GM21526 (cell line): ENCODE data around the gene ID3.

Source experiments
- ATAC-seq: cut with Tn5 transposase; IDR thresholded peaks from one replicate; pipeline ENCODE4 v1.9.1; 2021; ENCODE audit warnings: moderate library complexity; ENCODE audit not compliant: unreplicated experiment, low FRiP score

Gene ID3, protein sequence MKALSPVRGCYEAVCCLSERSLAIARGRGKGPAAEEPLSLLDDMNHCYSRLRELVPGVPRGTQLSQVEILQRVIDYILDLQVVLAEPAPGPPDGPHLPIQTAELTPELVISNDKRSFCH

DNA sequence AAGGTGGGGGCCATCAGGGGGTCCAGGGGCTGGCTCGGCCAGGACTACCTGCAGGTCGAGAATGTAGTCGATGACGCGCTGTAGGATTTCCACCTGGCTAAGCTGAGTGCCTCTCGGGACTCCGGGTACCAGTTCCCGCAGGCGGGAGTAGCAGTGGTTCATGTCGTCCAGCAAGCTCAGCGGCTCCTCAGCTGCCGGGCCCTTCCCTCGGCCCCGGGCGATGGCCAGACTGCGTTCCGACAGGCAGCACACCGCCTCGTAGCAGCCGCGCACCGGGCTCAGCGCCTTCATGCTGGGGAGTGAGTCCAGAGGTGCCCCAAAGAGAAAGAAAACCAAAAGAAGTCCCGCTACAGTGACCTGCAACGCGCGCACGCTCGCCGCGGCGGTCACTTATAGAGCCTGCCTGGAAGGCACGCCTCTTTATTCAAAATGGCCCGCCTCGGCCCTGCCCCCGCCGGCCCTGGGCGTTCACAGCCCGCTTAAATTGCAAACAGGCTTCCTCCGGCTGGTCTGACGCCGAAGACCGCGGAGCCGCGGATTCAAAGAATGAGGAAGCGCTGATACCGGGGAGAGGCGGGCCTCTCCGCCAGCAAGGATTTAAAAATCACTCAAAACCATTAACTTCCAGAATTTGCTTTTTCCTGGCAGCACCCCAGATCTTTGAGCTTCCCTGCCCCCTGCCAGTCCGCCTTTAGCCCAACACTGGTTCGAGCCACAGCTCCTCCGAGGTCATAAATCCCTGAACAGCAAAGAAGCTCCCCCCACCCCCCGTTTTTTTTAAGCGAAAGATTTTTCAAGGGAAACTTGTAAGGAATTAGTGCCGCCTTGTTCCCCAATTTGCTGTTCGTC, at the start of gene ID3:
Gene ID3, minus strand, starts transcription at position 366 of the 849 bp plus-strand sequence. Its CDS starts 75 bp downstream, at position 291.
- ATAC-seq: peak; percentile 55

DNA sequence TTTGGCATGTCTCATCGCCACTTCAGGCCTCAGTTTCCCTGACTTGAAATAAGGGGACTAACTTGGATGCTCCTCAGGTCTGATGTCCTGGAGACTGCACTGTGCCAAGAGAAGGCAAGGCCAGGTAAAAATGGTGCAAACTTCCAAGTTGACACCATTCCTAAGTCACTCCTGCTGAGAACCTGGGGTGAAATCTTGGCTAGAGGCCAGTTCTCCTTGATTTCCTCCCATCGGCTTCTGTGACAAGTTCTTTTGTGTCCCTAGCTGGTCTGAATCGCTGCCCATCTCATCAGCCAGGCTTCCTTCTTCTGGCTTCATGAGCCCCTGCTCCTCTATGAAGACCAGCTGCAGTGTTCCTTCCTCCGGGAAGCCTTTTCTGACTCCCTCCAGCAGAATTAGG, 48.6 kb upstream of the ID3 start:
- no peak for ATAC-seq

DNA sequence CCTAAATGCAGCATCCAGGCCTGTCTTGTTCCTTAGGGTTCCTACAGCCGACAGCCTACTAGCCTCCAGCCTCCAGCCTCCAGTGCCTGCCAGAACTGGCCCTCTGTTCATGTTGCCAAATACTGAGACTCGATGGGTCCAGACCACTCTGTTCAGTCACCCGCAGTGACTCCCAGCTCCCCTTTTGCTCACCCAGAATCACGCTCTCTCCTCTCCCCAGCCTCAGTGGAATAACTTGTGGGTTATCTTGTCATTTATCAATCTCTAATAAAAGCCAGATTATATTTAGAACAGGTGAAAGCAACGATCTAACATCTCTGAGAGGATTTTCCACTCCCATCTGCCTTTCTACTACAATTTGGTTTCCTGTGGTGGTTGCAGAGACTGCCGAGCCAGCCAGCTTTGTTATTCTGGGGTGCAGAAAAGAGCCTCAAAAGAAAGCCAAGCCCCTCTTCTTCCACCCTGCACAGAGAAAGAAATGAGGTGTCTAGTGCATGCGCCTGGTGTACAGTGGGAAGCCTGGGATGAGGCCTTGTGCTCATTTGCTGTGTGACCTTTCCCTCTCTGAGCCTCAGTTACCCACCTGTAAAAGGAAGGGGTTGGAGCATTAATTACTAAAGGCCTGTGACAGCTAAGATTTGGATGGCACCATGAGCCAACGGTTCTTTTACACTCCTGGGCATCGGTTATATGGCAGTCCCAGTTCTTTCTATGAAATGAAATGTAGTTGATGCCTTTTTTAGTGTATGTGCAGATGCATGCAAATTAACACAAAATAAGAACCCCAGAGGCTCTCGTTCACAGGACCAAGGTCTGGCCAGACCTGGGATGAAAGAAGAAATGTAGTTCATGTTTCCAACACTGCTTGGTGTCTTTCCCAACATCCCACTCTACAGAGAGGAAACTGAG, 42.9 kb upstream of the ID3 start:
- no peak for ATAC-seq

DNA sequence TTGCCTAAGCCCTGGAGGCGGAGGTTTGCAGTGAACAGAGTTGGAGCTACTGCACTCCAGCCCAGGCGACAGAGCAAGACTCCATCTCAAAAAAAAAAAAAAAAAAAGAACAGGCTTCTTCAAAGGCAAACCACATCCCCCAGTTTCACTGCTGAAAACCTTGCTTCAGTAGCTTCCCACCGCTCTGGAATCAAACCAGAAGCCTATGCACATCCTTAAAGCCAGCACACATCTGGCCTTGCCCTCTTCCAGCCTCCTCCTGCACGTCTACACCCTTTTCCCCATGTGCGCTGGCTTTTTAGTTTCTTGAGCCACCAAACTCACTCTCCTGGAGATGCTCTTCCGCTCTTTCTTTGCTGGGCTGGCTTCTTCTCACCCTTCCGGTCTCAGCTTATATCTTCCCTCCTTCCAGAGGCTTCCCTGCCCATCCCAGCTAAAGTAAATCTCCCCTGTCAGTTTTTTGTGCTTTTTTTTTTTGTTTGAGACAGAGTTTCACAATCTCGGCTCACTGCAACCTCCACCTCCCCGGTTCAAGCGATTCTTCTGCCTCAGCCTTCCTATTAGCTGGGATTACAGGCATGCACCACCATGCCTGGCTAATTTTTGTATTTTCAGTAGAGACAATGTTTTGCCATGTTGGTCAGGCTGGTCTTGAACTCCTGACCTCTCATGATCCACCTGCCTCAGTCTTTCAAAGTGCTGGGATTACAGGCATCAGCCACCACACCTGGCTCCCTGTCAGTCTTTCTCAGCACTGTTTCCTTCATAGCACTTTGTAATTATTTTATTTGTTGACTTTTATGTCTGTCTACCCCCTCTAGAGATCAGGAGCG, 42.0 kb upstream of the ID3 start:
- ATAC-seq: no peak

DNA sequence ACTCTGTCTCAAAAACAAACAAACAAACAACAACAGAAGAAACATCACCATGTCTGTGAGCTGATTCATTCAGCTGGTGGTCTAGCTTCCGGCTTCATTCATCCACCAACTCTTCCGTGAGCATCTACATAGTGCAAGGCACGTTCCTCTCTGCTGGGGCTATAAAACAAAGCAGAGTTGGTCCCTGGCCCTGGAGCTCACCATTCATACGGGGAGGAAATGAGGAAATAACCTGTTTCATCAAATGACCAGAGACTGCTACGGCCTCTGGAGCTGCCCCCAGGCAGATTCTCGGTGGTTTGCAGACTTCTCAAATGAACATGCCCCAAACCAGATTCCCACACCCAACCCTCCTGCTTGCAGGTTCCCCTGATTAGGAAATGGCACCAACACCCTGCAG, 41.0 kb upstream of the ID3 start:
- no peak for ATAC-seq

DNA sequence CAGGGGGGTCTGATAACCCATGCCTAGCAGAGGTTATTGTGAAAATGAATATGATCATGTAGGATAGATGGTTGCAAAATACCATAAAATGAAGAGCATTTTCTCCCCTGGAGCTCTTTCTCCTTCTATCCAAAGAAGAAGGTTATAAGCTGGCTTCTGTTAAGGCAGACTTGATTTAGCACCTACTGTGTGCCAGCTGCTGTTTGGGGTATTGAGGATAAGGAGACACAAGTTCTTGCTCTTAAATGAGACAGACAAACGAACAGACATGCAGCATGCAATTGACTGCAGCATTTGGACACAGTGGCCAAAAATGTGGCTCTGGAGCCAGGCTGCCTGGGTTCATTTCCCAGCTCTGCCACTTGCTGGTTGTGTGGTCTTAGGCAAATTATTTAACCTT, 39.8 kb upstream of the ID3 start:
- no peak for ATAC-seq

DNA sequence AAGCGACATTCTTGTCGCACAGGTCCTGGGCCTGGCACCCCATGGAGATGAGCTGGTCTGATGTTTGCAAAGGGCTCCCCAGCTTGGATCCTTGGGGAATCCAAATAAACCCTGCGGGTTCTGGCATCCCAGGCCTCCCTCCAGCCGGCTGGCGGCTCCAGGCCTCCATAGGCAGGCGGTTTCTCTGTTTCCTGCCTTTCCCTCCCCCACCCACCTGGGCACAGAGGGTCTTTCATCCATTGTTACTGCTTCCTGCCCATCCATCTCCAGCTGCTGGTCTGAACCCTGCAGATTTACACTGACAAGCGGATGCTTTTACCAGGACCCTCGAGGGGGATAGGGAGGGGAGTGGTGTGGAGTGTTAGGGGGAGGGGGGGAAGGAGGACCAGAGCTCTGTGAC, 39.1 kb upstream of the ID3 start:
- ATAC-seq: no peak

DNA sequence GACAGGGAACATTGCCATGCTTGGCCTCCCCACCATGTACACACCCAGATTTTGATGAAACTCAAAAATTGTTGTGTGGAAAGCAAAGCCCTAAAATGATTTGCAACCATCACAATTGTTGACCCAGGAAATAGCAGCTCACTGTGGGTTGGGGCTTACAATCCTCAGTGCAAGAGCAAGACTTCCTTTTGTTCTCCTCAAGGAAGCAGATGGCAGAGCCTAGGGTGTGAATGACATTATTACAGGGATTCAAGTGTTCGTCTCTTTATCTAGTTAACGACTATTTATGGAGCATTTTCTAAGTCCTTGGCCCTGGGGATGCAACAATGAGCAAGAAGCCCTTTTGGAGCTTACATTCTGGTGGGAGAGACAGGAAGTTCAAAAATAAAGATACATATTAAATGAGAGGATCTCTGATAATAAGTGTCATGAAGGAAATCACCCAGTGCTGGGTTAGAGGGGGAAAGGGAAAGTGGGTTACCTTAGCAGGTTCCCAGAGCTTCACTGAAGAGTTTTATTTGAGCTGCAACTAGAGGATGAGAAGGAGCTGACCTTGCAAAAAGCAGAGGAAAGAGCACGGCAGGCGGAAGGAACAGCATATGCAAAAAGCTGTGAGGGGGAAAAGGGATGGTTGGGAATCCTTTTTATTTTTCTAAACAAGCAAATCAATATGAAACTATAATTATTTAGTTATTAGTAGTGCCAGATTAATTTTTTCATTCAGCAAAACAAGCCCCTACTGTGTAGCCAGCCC, 38.5 kb upstream of the ID3 start:
- ATAC-seq: no peak

DNA sequence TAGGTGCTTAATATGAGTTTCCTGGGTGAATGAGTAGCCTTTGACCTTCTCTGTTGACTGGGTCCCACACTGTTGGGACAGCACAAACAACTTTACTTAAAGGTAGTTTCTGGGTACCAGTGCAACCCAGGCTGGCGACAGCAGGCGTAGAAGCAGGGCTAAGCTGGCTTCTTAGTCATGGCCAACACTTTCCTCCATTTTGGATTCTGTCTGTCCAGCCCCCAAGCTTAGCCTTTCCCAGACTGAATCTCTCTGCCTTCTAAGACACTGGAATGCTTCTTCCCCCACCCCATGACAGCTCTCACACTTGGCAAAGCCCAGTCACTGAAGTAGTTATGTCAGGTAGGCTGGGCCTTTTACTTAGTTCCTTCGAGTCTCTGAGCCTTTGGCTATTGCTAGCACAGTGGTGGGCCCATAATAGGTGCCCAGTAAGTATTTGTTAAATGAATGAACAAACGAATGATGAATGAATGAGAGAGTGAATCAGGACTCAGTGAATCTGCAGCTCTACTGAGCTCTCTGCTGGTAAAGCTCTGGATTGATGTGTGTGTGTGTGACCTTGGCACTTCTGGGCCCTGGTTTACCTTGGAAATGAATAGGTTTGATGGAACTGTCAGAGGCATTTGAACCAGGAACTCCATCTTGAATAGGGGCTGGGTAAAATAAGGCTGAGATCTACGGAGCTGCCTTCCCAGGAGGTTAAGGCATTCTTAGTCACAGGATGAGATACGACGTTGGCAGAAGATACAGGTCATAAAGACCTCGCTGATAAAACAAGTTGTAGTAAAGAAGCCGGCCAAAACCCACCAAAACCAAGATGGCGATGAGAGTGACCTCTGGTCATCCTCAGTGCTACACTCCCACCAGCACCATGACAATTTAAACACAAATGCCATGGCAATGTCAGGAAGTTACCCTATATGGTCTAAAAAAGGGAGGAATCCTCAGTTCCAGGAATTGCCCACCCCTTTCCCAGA, 37.4 kb upstream of the ID3 start:
- no peak for ATAC-seq

DNA sequence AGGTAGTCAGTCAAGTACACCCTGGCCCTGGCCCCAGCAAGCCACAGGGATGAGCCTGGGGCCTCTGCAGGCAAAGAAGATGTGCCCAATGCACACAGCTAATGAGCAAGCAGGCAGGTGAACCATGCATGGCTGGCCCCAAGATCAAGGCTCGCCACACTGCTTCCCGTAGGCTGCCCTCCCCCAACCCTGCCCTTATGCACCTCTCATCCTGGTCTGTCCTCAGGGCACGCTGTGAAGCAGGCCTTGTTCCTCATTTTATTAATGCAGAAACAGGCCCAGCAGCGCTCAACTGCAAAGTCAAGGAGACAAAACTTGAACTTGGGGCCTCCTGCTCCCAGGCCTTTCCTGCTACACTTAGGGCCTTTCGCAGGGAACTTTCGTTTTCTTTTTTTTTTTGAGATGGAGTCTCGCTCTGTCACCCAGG, 35.6 kb upstream of the ID3 start:
- ATAC-seq: no peak

DNA sequence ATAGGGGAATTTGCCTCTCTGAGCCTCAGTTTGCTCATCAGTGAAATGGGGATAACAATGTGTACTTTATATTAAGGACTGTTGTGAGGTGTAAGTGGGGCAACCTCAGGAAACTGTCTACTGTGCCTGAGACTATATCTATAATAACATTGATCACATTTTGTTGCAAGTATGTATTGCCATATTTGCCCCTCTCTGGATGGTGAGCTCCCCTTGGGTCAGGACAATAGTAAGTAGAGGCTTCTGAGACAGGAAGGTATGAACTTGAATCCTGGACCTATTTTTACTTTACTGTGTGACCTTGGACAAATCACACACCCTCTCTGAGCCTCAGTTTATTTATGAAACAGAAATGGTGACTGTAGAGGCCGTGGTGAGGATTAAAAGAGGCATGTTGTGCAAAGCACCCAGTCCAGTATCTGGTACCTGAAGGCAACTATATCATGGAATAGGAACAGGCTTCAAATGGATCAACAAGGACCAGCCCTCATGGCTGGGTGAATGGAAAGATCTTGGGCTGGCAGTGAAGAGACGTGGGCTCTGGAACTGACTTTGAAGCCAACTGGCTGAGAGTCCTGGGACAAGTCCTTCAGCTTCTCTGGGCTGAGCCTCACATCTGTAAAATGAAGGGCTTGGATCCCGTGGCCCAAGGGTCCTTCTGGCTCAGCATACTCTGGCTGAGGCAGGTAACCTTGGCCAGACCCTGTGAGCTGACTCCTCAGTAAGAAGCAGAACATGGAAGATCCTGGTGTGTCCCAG, 35.0 kb upstream of the ID3 start:
- no peak for ATAC-seq

DNA sequence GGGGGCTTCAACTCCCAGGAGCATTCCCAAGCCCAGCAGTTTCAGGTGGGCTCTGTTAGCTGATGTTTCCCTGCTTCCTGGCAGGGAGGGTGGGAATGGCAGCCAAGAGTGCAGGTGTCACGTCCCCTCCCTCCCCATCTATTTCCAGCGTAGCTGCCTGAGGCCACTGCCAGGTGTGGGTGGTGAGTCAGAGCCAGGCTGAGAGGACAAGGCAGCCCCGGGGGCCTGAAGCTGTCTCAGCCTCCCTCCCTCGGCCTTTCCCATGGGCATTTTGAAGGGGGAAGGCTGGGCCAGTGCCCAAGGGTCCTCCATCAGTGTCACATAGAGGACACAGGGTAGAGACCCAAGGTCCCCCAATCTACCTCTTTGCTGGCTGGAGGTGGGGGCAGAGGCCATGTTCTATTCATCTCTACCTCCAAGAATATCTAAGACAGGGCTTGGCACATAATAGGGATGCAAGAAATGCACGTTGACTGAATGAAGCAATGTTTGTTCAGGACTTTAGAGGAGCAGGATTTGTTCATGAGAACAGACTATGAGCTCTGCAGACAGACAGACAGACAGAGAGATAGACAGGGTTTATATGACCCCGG, 34.4 kb upstream of the ID3 start:
- ATAC-seq: no peak

DNA sequence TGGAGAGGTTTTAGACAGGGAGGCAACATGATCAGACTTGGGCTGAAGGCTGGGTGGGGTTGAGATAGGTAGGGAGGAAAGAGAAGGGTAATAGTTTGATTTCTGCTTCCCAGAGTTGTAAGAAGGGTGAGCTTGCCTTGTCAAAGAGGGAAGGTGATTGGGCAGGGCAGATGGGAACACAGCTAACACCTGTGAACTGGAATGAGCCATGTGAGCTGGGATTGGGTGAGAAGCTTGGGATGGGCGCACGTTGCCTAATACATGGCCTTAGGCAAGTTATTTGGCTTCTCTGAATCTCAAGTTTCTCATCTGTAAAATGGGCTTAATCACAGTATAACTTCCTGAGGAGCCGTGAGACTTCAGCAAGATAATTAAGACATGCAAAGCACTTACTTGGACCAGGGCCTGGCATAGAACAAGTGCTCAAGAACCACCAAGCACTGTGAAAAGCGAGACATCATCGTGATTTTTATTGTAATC, 33.8 kb upstream of the ID3 start:
- no peak for ATAC-seq

DNA sequence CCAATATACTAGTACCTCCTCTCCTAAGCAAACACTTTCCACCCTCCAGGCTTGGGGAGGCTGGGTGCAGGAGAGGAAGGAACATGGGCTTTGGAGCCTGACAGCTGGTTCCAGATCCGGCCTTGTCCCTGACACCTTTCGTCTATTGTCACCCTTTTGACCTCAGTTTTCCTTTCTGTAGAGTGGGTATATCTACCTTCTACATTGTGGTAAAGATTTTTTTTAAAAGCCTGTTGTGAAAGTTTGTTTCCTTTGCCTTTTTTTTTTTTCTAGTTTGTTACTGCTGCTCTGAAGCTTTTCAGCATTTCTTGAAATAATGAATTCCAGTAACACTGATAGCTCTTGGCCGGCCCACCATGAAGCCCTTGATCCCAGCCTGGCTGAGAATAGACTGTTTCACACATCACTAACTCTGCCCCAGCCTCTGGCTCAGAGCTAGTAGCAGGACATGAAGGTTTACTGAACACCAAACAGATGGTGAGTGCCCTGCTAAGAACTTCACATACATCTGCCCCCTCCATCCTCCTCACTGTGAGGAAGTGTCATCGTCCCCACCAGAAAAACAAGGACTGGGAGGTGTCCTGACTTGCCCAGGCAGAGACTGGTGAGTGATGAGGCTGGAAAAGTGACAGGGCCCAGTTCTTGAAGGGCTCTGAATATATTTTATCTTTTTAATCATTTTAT, 33.0 kb upstream of the ID3 start:
- ATAC-seq: no peak

DNA sequence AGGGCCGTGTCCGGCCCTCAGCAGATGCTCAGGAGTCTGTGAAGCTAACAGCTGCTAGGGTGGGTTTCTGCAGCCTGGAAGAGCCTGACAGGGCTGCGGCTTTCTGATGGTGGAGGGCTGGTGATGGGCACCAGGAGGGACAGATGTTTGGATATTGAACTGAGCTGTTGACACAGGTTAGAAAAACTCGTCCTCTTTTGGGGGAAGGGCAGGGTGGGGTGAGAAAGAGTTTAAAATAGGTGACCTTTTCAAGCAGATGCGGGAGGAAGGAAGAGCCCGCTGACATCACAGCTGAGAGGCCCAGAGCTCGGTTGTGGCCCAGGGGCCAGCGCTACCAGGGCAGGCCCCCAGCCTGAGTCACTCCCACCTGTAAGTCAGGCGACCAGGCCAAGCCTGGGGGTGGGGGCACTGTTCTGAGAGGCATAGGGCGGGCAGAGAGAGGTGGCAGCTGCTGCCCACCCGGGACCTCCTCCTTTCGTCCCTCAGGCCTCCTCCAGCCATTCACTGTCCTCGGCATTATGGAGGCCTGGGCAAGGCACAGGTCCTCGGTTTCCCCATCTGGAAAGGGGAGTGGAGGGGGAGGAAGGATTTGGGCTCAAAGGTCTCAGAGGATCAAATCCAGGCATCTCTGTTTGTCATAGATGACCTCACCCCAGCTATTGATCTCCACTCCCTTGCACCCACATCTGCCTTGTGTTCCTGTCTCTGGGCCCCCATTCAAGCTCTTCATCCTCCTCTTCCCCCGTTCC, 32.3 kb upstream of the ID3 start:
- no peak for ATAC-seq
